Measurements from ENCODE around the gene GLT1D1.

GLT1D1 gene

DNA sequence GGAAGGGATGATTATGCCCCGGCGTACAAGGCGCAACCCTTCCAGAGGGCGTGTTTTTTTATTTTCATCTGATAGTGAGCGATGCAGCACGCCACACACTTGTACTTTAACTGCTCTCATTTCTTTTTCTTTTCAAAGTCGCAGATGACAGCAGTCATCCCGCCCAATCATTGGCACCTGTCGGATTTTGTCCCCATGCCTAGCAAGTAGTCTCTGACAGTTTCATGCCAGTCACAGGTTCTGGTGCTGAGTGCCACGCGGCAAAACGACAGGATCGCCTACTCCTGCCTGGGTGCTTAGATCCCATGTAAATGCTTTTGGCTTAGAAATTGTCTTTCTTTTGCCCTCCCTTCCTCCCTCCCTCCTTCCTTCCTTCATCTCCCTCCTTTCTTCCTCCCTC, 117.7 kb downstream of the GLT1D1 start:
- Histone ChIP-seq H3K4me3 (ENCODE audit: insufficient read depth, low read length, poor library complexity, severe bottlenecking) (no peak overlapping the region), H3K36me3 (ENCODE audit: low read length) (no peaks in the 10 kb centered on the region), H3K79me2 (ENCODE audit: insufficient read depth, low read length) (no peaks in the 10 kb centered on the region), H3F3A (ENCODE audit: insufficient read depth) (no peaks in the 10 kb centered on the region), H3K9me2 (replicated peaks; ENCODE audit: insufficient read depth, low read length) (no peaks in the 10 kb centered on the region), H2AFZ (ENCODE audit: low read depth, low read length, severe bottlenecking) (no peak overlapping the region), H3K9me3 (ENCODE audit: insufficient read depth, low read length) (no peaks in the 10 kb centered on the region), H3K27me3 (ENCODE audit: low read length) (no peaks in the 10 kb centered on the region), H3K9ac (ENCODE audit: low read length) (no peak overlapping the region), H3K4me2 (ENCODE audit: low read depth, low read length, poor library complexity, severe bottlenecking) (no peak overlapping the region), H4K20me1 (ENCODE audit: low read depth, low read length) (no peaks in the 10 kb centered on the region), H3K27ac (ENCODE audit: low read depth, low read length) (no peak overlapping the region)
- no peak for TF ChIP-seq EZH2phosphoT487 (conservative IDR thresholded peaks at IDR 0.05; ENCODE audit: low read length)
- TF ChIP-seq, protein P1, sequence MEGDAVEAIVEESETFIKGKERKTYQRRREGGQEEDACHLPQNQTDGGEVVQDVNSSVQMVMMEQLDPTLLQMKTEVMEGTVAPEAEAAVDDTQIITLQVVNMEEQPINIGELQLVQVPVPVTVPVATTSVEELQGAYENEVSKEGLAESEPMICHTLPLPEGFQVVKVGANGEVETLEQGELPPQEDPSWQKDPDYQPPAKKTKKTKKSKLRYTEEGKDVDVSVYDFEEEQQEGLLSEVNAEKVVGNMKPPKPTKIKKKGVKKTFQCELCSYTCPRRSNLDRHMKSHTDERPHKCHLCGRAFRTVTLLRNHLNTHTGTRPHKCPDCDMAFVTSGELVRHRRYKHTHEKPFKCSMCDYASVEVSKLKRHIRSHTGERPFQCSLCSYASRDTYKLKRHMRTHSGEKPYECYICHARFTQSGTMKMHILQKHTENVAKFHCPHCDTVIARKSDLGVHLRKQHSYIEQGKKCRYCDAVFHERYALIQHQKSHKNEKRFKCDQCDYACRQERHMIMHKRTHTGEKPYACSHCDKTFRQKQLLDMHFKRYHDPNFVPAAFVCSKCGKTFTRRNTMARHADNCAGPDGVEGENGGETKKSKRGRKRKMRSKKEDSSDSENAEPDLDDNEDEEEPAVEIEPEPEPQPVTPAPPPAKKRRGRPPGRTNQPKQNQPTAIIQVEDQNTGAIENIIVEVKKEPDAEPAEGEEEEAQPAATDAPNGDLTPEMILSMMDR (IDR thresholded peaks at IDR 0.05; ENCODE audit: insufficient read depth, low read length, poor library complexity, severe bottlenecking) = no peak

DNA sequence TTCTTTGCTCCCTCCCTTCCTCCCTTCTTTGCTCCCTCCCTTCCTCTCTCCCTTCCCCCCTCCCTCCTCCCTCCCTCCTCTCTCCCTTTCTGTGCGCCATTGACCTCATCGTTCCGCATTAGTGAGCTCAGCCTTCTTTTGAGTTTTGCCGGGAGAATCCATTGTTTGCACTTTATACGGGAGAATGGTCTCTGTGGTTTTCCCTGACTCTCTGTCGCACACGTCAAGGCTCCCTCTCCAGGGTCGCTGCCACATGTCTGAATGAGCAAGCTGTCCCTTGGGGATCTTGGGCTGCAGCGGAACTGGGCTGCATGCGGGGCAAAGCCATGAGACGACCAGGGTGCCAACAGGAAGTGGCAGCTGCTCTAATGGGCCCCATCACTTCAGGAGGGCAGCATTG, 118.5 kb downstream of the GLT1D1 start:
- H3K27ac ChIP-seq (ENCODE audit: low read depth, low read length) = no peak overlapping the region
- no peaks in the 10 kb centered on the region for H4K20me1 ChIP-seq (ENCODE audit: low read depth, low read length)
- no peaks in the 10 kb centered on the region for H3K9me3 ChIP-seq (ENCODE audit: insufficient read depth, low read length)
- no peak overlapping the region for H2AFZ ChIP-seq (ENCODE audit: low read depth, low read length, severe bottlenecking)
- H3K27me3 ChIP-seq (ENCODE audit: low read length) = no peaks in the 10 kb centered on the region
- no peak overlapping the region for H3K9ac ChIP-seq (ENCODE audit: low read length)
- no peaks in the 10 kb centered on the region for H3F3A ChIP-seq (ENCODE audit: insufficient read depth)
- no peak overlapping the region for H3K4me2 ChIP-seq (ENCODE audit: low read depth, low read length, poor library complexity, severe bottlenecking)
- no peaks in the 10 kb centered on the region for H3K79me2 ChIP-seq (ENCODE audit: insufficient read depth, low read length)
- TF ChIP-seq, protein P1 (IDR thresholded peaks at IDR 0.05; ENCODE audit: insufficient read depth, low read length, poor library complexity, severe bottlenecking) = no peak
- no peak for TF ChIP-seq EZH2phosphoT487 (conservative IDR thresholded peaks at IDR 0.05; ENCODE audit: low read length)
- H3K9me2 ChIP-seq (replicated peaks; ENCODE audit: insufficient read depth, low read length) = no peaks in the 10 kb centered on the region
- H3K36me3 ChIP-seq (ENCODE audit: low read length) = no peaks in the 10 kb centered on the region
- H3K4me3 ChIP-seq (ENCODE audit: insufficient read depth, low read length, poor library complexity, severe bottlenecking) = no peak overlapping the region

DNA sequence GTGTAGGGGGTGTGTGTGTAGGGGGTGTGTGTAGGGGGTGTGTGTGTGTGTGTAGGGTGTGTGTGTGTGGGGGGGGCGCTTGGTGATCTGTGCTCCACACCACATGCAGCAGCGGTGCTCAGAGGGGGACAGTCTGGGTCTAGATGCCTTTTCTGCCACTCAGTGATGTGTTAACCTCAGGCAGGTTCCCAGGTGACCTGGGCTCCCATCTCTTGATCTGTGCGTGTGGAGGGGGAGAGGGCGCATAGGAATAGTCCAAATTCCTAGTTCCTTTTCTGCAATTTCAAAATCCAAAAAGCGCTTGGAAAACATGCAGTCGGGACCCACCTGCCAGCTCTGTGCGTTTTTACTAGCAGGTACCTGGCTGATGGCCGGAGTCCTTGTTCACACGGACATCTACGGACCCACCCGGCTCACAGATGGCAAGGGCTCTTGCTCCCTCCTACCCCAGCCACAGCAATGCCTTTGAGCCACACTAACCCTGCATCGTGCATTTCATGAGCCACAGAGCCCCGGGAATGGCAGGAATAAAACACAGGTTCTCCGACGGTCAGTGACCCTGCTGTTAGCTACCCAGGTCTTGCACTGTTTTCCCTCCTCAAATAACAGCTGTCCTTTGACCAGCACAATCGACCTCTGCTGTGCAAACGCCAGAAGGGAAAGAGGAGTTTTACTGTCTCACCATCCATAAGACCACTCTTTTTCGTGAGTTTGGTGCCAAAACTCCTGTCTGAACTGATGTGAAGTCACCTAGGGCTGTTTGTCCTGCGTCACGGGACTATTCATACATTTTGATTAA, 120.8 kb downstream of the GLT1D1 start:
- H3K9me2 ChIP-seq (replicated peaks; ENCODE audit: insufficient read depth, low read length) = no peaks in the 10 kb centered on the region
- H2AFZ ChIP-seq (ENCODE audit: low read depth, low read length, severe bottlenecking) = no peak overlapping the region
- no peak overlapping the region for H3K4me3 ChIP-seq (ENCODE audit: insufficient read depth, low read length, poor library complexity, severe bottlenecking)
- no peaks in the 10 kb centered on the region for H3K79me2 ChIP-seq (ENCODE audit: insufficient read depth, low read length)
- no peaks in the 10 kb centered on the region for H4K20me1 ChIP-seq (ENCODE audit: low read depth, low read length)
- H3K36me3 ChIP-seq (ENCODE audit: low read length) = no peaks in the 10 kb centered on the region
- H3K9me3 ChIP-seq (ENCODE audit: insufficient read depth, low read length) = no peaks in the 10 kb centered on the region
- H3F3A ChIP-seq (ENCODE audit: insufficient read depth) = no peaks in the 10 kb centered on the region
- H3K27ac ChIP-seq (ENCODE audit: low read depth, low read length) = no peak overlapping the region
- no peaks in the 10 kb centered on the region for H3K27me3 ChIP-seq (ENCODE audit: low read length)
- TF ChIP-seq EZH2phosphoT487 (conservative IDR thresholded peaks at IDR 0.05; ENCODE audit: low read length) = no peak
- TF ChIP-seq, protein P1 (IDR thresholded peaks at IDR 0.05; ENCODE audit: insufficient read depth, low read length, poor library complexity, severe bottlenecking) = no peak
- H3K4me2 ChIP-seq (ENCODE audit: low read depth, low read length, poor library complexity, severe bottlenecking) = no peak overlapping the region
- H3K9ac ChIP-seq (ENCODE audit: low read length) = no peak overlapping the region
